HEK293T (cell line): ENCODE measurements around the gene ATOH8.

Experiments used
- BHLHE40 ChIP-seq: fragments of 450-650 bp; IDR thresholded peaks from 2 replicates; pipeline ENCODE4 v1.6.1; 2016; ENCODE audit warnings: mild to moderate bottlenecking, moderate library complexity, borderline replicate concordance
- CTBP1 ChIP-seq: fragments of 450-650 bp; IDR thresholded peaks from 2 replicates; pipeline ENCODE4 v1.6.1; 2016; ENCODE audit warnings: borderline replicate concordance
- ELF4 ChIP-seq: fragments of 450-650 bp; IDR thresholded peaks from 2 replicates; pipeline ENCODE4 v1.6.1; 2017; ENCODE audit warnings: antibody characterized with exemption
- FOXA1 ChIP-seq: fragments of 450-650 bp; IDR thresholded peaks from 2 replicates; pipeline ENCODE4 v1.6.1; 2016; ENCODE audit warnings: mild to moderate bottlenecking
- FOXM1 ChIP-seq: fragments of 450-650 bp; IDR thresholded peaks from 2 replicates; pipeline ENCODE4 v1.6.1; 2017; ENCODE audit warnings: mild to moderate bottlenecking, borderline replicate concordance
- L3MBTL2 ChIP-seq: fragments of 450-650 bp; conservative IDR thresholded peaks from 2 replicates; pipeline ENCODE4 v1.6.1; 2016; ENCODE audit warnings: mild to moderate bottlenecking
- NFRKB ChIP-seq: fragments of 450-650 bp; IDR thresholded peaks from 2 replicates; pipeline ENCODE4 v1.6.1; 2016; ENCODE audit warnings: mild to moderate bottlenecking, moderate library complexity
- TF ChIP-seq, protein P1 (sequence below): fragments of 450-650 bp; IDR thresholded peaks from 2 replicates; pipeline ENCODE4 v1.6.1; 2016

DNA sequence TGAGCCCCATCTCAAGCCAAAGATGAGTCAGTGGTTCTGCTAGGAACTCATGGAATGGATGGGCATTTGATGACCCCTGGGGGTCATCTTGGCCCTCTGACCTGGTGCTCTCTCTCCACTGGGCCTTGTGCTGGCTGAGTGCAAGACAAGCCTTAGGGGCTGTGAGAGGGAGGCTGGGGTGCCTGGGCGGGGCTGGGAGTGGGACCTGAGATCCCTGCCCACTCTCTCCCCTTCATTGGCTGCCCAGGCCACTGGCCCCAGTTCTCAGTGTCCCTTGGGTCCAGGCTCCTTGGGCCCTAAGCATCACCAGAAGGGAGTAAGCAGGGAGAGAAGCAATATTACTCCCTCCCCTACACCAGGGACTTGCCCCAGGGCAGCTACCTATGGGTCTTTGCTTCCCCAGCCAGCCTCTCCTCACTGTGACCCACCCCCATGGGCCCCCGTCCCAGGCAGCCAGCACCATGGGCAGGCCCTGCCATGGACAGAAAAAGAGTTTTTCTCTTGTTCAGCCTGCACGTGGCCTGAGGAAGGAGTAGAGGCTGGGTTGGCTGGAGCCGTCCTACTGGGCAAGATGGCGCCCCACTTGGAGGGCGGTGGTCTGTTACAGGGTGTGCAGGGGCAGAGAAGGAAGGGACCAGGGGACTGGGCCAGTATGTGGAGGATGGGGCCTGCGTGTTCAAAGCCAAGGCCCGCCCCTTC, 33.6 kb downstream of the ATOH8 start:
- TF ChIP-seq, protein P1, sequence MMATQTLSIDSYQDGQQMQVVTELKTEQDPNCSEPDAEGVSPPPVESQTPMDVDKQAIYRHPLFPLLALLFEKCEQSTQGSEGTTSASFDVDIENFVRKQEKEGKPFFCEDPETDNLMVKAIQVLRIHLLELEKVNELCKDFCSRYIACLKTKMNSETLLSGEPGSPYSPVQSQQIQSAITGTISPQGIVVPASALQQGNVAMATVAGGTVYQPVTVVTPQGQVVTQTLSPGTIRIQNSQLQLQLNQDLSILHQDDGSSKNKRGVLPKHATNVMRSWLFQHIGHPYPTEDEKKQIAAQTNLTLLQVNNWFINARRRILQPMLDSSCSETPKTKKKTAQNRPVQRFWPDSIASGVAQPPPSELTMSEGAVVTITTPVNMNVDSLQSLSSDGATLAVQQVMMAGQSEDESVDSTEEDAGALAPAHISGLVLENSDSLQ: no peak
- TF ChIP-seq CTBP1 (no peak), ELF4 (no peak), FOXA1 (no peak), BHLHE40 (no peak), FOXM1 (no peak), NFRKB (no peak), L3MBTL2 (no peak)
